HEK293 (cell line): ENCODE measurements around the gene TJP3.

Experiments used
- ELK4 ChIP-seq: IDR thresholded peaks from 2 replicates; pipeline ENCODE4 v1.6.1; 2011; ENCODE audit warnings: mild to moderate bottlenecking, low read depth, low read length, borderline replicate concordance
- GFI1B ChIP-seq: fragments of 450-650 bp; formaldehyde crosslinking; IDR thresholded peaks from 2 replicates; pipeline ENCODE4 v1.5.1; 2016; ENCODE audit warnings: missing biosample characterization, missing genetic modification characterization
- GLIS1 ChIP-seq: fragments of 450-650 bp; formaldehyde crosslinking; IDR thresholded peaks from 2 replicates; pipeline ENCODE4 v1.5.1; 2016; ENCODE audit warnings: missing biosample characterization, missing genetic modification characterization
- MZF1 ChIP-seq: fragments of 450-650 bp; formaldehyde crosslinking; IDR thresholded peaks from 2 replicates; pipeline ENCODE4 v1.5.1; 2017; ENCODE audit warnings: missing biosample characterization, missing genetic modification characterization, borderline replicate concordance
- PRDM1 ChIP-seq: fragments of 450-650 bp; formaldehyde crosslinking; IDR thresholded peaks from 2 replicates; pipeline ENCODE4; 2016; ENCODE audit warnings: missing biosample characterization, missing genetic modification characterization
- TRIM28 ChIP-seq: IDR thresholded peaks from 2 replicates; pipeline ENCODE4 v1.6.1; 2011; ENCODE audit warnings: low read length, control low read depth, borderline replicate concordance
- ZBTB1 ChIP-seq: fragments of 450-650 bp; formaldehyde crosslinking; IDR thresholded peaks from 2 replicates; pipeline ENCODE4 v1.5.1; 2016; ENCODE audit warnings: missing biosample characterization, missing genetic modification characterization
- ZBTB44 ChIP-seq: fragments of 450-650 bp; IDR thresholded peaks from 2 replicates; pipeline ENCODE4 v1.5.1; 2018; ENCODE audit warnings: missing biosample characterization, mild to moderate bottlenecking, missing genetic modification characterization
- ZBTB48 ChIP-seq: fragments of 450-650 bp; formaldehyde crosslinking; IDR thresholded peaks from 2 replicates; pipeline ENCODE4 v1.5.1; 2016; ENCODE audit warnings: missing biosample characterization, missing genetic modification characterization
- ZFP37 ChIP-seq: fragments of 450-650 bp; formaldehyde crosslinking; IDR thresholded peaks from 2 replicates; pipeline ENCODE4 v1.5.1; 2016; ENCODE audit warnings: missing biosample characterization, missing genetic modification characterization
- ZIC2 ChIP-seq: fragments of 450-650 bp; formaldehyde crosslinking; IDR thresholded peaks from 2 replicates; pipeline ENCODE4 v1.5.1; 2016; ENCODE audit warnings: missing biosample characterization, missing genetic modification characterization
- ZNF175 ChIP-seq: fragments of 450-650 bp; formaldehyde crosslinking; IDR thresholded peaks from 2 replicates; pipeline ENCODE4 v1.5.1; 2016; ENCODE audit warnings: missing biosample characterization, missing genetic modification characterization
- ZNF19 ChIP-seq: fragments of 450-650 bp; formaldehyde crosslinking; IDR thresholded peaks from 2 replicates; pipeline ENCODE4; 2016; ENCODE audit warnings: missing biosample characterization, missing genetic modification characterization, low read depth
- ZNF2 ChIP-seq: fragments of 450-650 bp; formaldehyde crosslinking; IDR thresholded peaks from 2 replicates; pipeline ENCODE4 v1.5.1; 2016; ENCODE audit warnings: missing biosample characterization, missing genetic modification characterization
- ZNF202 ChIP-seq: fragments of 450-650 bp; formaldehyde crosslinking; IDR thresholded peaks from 2 replicates; pipeline ENCODE4 v1.5.1; 2016; ENCODE audit warnings: missing biosample characterization, missing genetic modification characterization, borderline replicate concordance
- ZNF223 ChIP-seq: fragments of 450-650 bp; formaldehyde crosslinking; IDR thresholded peaks from 2 replicates; pipeline ENCODE4 v1.5.1; 2016; ENCODE audit warnings: missing biosample characterization, missing genetic modification characterization
- ZNF311 ChIP-seq: fragments of 450-650 bp; formaldehyde crosslinking; IDR thresholded peaks from 2 replicates; pipeline ENCODE4 v1.5.1; 2017; ENCODE audit warnings: missing biosample characterization, missing genetic modification characterization, borderline replicate concordance
- ZNF544 ChIP-seq: fragments of 450-650 bp; formaldehyde crosslinking; IDR thresholded peaks from 2 replicates; pipeline ENCODE4 v1.5.0; 2017; ENCODE audit warnings: missing biosample characterization, missing genetic modification characterization
- ZNF626 ChIP-seq: fragments of 450-650 bp; sonication (Bioruptor Pico); formaldehyde crosslinking; IDR thresholded peaks from 2 replicates; pipeline ENCODE4 v1.5.1; 2018; ENCODE audit warnings: missing biosample characterization, missing genetic modification characterization, inconsistent platforms
- ZNF677 ChIP-seq: fragments of 450-650 bp; IDR thresholded peaks from 2 replicates; pipeline ENCODE4 v1.5.0; 2018; ENCODE audit warnings: missing biosample characterization, mild to moderate bottlenecking, missing genetic modification characterization, moderate library complexity
- ZNF777 ChIP-seq: fragments of 450-650 bp; formaldehyde crosslinking; IDR thresholded peaks from 2 replicates; pipeline ENCODE4 v1.5.1; 2017; ENCODE audit warnings: missing biosample characterization, missing genetic modification characterization, borderline replicate concordance
- ZSCAN23 ChIP-seq: fragments of 450-650 bp; formaldehyde crosslinking; IDR thresholded peaks from 2 replicates; pipeline ENCODE4 v1.5.1; 2016; ENCODE audit warnings: missing biosample characterization, missing genetic modification characterization
- TF ChIP-seq, protein P1 (sequence below): fragments of 450-650 bp; formaldehyde crosslinking; IDR thresholded peaks from 2 replicates; pipeline ENCODE4 v1.5.1; 2016; ENCODE audit warnings: missing biosample characterization, missing genetic modification characterization, low read depth
- TF ChIP-seq, protein P2 (sequence below): fragments of 450-650 bp; formaldehyde crosslinking; IDR thresholded peaks from 2 replicates; pipeline ENCODE4 v1.5.1; 2016; ENCODE audit warnings: missing biosample characterization, missing genetic modification characterization
- TF ChIP-seq, protein P3 (sequence below): fragments of 450-650 bp; formaldehyde crosslinking; IDR thresholded peaks from 2 replicates; pipeline ENCODE4 v1.5.1; 2016; ENCODE audit warnings: missing biosample characterization, missing genetic modification characterization
- TF ChIP-seq, protein P4 (sequence below): fragments of 450-650 bp; formaldehyde crosslinking; IDR thresholded peaks from 2 replicates; pipeline ENCODE4 v1.5.1; 2016; ENCODE audit warnings: missing biosample characterization, missing genetic modification characterization

The TJP3 gene

GRCh38 chr19:3761382-3762129, 53.4 kb downstream of the TJP3 start, which contains the start of gene APBA3 (continued):
- TF ChIP-seq ZNF777 (tag by site-specific recombination), result peak; percentile 94
- TF ChIP-seq ZNF19 (tag by site-specific recombination), result no peak
- TF ChIP-seq ZBTB44, result peak; percentile 50; the same call in 1 of the 2 replicates
- no peak for TF ChIP-seq ZNF223 (tag by site-specific recombination)
- TF ChIP-seq, protein P1, sequence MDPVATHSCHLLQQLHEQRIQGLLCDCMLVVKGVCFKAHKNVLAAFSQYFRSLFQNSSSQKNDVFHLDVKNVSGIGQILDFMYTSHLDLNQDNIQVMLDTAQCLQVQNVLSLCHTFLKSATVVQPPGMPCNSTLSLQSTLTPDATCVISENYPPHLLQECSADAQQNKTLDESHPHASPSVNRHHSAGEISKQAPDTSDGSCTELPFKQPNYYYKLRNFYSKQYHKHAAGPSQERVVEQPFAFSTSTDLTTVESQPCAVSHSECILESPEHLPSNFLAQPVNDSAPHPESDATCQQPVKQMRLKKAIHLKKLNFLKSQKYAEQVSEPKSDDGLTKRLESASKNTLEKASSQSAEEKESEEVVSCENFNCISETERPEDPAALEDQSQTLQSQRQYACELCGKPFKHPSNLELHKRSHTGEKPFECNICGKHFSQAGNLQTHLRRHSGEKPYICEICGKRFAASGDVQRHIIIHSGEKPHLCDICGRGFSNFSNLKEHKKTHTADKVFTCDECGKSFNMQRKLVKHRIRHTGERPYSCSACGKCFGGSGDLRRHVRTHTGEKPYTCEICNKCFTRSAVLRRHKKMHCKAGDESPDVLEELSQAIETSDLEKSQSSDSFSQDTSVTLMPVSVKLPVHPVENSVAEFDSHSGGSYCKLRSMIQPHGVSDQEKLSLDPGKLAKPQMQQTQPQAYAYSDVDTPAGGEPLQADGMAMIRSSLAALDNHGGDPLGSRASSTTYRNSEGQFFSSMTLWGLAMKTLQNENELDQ (tag by site-specific recombination), result no peak
- TF ChIP-seq ZNF311 (tag by site-specific recombination), result no peak
- TF ChIP-seq, protein P2, sequence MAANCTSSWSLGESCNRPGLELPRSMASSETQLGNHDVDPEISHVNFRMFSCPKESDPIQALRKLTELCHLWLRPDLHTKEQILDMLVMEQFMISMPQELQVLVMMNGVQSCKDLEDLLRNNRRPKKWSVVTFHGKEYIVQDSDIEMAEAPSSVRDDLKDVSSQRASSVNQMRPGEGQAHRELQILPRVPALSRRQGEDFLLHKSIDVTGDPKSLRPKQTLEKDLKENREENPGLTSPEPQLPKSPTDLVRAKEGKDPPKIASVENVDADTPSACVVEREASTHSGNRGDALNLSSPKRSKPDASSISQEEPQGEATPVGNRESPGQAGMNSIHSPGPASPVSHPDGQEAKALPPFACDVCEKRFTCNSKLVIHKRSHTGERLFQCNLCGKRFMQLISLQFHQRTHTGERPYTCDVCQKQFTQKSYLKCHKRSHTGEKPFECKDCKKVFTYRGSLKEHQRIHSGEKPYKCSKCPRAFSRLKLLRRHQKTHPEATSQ (tag by site-specific recombination), result peak; percentile 78
- 0 out of 2 replicates have a peak, but pooled peaks have one; percentile 16 for TF ChIP-seq ZFP37 (tag by site-specific recombination)
- peak; percentile 82; the same call in 1 of the 2 replicates for TF ChIP-seq ZSCAN23
- no peak for TF ChIP-seq ZNF677
- TF ChIP-seq ELK4, result no peak
- no peak for TF ChIP-seq PRDM1
- no peak for TF ChIP-seq ZNF202 (tag by site-specific recombination)
- no peak for TF ChIP-seq ZNF175
- no peak for TF ChIP-seq ZNF544 (tag by site-specific recombination)
- TF ChIP-seq ZNF2 (tag by site-specific recombination), result peak; percentile 96
- peak; percentile 47; the same call in 1 of the 2 replicates for TF ChIP-seq TRIM28
- peak; percentile 59; the same call in 1 of the 2 replicates for TF ChIP-seq ZBTB48
- TF ChIP-seq, protein P3, sequence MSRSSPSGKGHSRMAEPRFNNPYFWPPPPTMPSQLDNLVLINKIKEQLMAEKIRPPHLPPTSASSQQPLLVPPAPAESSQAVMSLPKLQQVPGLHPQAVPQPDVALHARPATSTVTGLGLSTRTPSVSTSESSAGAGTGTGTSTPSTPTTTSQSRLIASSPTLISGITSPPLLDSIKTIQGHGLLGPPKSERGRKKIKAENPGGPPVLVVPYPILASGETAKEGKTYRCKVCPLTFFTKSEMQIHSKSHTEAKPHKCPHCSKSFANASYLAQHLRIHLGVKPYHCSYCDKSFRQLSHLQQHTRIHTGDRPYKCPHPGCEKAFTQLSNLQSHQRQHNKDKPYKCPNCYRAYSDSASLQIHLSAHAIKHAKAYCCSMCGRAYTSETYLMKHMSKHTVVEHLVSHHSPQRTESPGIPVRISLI (tag by site-specific recombination), result no peak
- no peak for TF ChIP-seq ZBTB1 (tag by site-specific recombination)
- TF ChIP-seq ZIC2, result peak; percentile 55
- TF ChIP-seq MZF1 (tag by site-specific recombination), result peak; percentile 33; the same call in 1 of the 2 replicates
- TF ChIP-seq GLIS1, result peak; percentile 65
- TF ChIP-seq ZNF626, result no peak
- TF ChIP-seq, protein P4, sequence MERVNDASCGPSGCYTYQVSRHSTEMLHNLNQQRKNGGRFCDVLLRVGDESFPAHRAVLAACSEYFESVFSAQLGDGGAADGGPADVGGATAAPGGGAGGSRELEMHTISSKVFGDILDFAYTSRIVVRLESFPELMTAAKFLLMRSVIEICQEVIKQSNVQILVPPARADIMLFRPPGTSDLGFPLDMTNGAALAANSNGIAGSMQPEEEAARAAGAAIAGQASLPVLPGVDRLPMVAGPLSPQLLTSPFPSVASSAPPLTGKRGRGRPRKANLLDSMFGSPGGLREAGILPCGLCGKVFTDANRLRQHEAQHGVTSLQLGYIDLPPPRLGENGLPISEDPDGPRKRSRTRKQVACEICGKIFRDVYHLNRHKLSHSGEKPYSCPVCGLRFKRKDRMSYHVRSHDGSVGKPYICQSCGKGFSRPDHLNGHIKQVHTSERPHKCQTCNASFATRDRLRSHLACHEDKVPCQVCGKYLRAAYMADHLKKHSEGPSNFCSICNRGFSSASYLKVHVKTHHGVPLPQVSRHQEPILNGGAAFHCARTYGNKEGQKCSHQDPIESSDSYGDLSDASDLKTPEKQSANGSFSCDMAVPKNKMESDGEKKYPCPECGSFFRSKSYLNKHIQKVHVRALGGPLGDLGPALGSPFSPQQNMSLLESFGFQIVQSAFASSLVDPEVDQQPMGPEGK (tag by site-specific recombination), result peak; percentile 98
- no peak for TF ChIP-seq GFI1B
